Neutrophil (primary cell): Measurements from ENCODE around the gene LDLRAD4.

Experiments used
- H3K27ac ChIP-seq: fragments of 200-600 bp; sonication (generic); 2 replicates; pipeline ENCODE4 v1.5.1; 2016; ENCODE audit warnings: mild to moderate bottlenecking, moderate library complexity
- H3K27me3 ChIP-seq: fragments of 200-600 bp; sonication (generic); 2 replicates; pipeline ENCODE4 v1.6.0; 2016; ENCODE audit warnings: mild to moderate bottlenecking
- H3K36me3 ChIP-seq: fragments of 200-600 bp; sonication (generic); 2 replicates; pipeline ENCODE4 v1.5.1; 2017
- H3K4me1 ChIP-seq, 2 experiments: fragments of 200-600 bp in 1 of 2; sonication (generic) in 1 of 2; 1 replicate in 1 of 2; 2 replicates in 1 of 2; pipeline versions ENCODE4 v1.5.1 to v1.6.1; 2013 to 2016; ENCODE audit warnings: low read depth in 1 of 2, low read length in 1 of 2, mild to moderate bottlenecking in 1 of 2, moderate library complexity in 1 of 2; ENCODE audit not compliant: control insufficient read depth in 1 of 2, insufficient read depth in 1 of 2
- H3K4me3 ChIP-seq, 2 experiments: fragments of 200-600 bp in 1 of 2; sonication (generic) in 1 of 2; 1 replicate in 1 of 2; 2 replicates in 1 of 2; pipeline ENCODE4 v1.5.1; 2013 to 2016; ENCODE audit warnings: low read depth in 1 of 2, low read length in 1 of 2, mild to moderate bottlenecking in 1 of 2, moderate library complexity in 1 of 2
- H3K9me3 ChIP-seq: fragments of 200-600 bp; sonication (generic); 2 replicates; pipeline ENCODE4 v1.5.1; 2016
- TF ChIP-seq, protein P1 (sequence below): fragments of 200-600 bp; sonication (generic); IDR thresholded peaks from 2 replicates; pipeline ENCODE4 v1.5.1; 2016; ENCODE audit warnings: antibody characterized with exemption

LDLRAD4 gene

DNA sequence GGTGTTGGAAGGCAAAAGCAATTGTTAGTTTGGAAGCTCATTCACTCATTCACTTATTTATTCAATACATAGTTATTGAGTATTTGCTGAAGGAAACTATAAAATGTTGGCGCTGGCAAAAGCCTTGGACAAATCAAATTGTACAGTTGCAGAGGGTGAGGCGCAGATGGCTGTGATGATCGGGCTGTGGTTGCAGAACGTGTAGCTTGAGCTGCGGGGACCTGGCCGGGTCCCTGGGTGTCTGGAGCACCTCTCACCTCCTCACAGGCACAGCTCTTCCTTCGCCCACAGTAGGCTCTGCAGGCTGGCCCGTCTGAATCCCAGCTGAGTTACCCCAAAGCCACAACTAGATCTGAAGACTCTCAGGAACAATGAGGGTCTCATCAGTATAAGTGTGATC, 72.7 kb downstream of the LDLRAD4 start:
- Histone ChIP-seq H3K36me3 (no peaks in the 10 kb centered on the region), H3K9me3 (no peaks in the 10 kb centered on the region), H3K27me3 (no peaks in the 10 kb centered on the region), H3K4me3 (no peak overlapping the region), H3K4me1 (no peaks in the 10 kb centered on the region), H3K27ac (no peak overlapping the region)
- TF ChIP-seq, protein P1, sequence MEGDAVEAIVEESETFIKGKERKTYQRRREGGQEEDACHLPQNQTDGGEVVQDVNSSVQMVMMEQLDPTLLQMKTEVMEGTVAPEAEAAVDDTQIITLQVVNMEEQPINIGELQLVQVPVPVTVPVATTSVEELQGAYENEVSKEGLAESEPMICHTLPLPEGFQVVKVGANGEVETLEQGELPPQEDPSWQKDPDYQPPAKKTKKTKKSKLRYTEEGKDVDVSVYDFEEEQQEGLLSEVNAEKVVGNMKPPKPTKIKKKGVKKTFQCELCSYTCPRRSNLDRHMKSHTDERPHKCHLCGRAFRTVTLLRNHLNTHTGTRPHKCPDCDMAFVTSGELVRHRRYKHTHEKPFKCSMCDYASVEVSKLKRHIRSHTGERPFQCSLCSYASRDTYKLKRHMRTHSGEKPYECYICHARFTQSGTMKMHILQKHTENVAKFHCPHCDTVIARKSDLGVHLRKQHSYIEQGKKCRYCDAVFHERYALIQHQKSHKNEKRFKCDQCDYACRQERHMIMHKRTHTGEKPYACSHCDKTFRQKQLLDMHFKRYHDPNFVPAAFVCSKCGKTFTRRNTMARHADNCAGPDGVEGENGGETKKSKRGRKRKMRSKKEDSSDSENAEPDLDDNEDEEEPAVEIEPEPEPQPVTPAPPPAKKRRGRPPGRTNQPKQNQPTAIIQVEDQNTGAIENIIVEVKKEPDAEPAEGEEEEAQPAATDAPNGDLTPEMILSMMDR: no peak

DNA sequence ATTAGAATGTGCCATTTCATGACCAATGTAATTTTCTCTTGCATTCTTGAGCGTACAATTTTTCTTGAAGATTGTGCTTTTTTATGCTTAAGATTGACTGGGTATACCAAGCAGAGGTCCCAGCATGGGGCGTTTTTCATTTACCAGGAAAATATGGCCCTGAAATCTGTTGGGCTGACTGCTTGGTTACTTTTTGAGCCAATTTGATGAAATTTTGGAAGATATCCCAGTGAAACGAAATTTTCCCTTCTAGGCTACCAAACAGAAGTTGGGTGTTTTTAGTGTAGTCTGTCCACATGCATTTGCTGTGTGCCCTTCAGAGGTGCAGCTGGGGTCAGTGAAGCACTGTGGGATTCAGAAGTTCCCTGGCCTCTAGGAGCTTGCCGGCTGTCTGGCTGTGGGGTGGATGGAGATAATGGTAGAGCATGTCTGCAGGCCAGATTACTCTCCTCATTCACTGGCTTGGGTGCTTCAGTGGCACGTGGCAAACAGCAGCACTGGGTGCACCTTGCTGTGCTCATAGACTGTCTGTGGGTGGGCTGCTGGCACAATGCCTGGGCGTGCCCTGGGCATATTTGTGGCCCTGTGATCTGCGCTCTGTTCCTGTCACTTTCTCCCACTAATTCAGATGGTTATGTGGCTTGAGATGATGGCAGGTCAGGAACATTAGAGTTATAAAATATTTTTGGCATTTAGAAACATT, 73.3 kb downstream of the LDLRAD4 start:
- TF ChIP-seq, protein P1: no peak

DNA sequence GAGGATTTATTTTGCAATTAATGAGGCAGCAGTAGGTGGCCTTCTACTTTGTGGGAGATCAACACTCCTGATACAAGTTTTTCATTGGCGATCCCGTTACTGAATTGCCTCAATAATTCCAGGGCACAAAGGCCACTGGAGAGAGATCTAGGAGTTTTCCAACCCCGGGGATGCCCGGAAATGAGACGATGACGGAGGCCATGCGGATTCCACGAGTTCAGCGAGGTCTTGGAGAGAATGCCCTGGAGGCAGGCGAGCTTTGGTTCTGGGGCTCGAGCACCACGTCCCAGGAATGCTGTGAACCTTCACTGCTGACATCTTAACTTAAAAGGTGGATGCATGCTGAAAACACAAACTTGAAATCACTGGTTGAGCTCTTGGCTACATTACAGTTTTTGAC, 74.2 kb downstream of the LDLRAD4 start:
- Histone ChIP-seq H3K9me3 (no peaks in the 10 kb centered on the region), H3K4me1 (no peaks in the 10 kb centered on the region), H3K27me3 (no peaks in the 10 kb centered on the region), H3K36me3 (no peaks in the 10 kb centered on the region), H3K27ac (no peak overlapping the region), H3K4me3 (no peak overlapping the region)
- TF ChIP-seq, protein P1: no peak

More for the DNA sequence above, 73.3 kb downstream of the LDLRAD4 start:
- Histone ChIP-seq H3K9me3 (no peaks in the 10 kb centered on the region), H3K36me3 (no peaks in the 10 kb centered on the region), H3K4me1 (no peaks in the 10 kb centered on the region), H3K4me3 (no peak overlapping the region), H3K27me3 (no peaks in the 10 kb centered on the region), H3K27ac (no peak overlapping the region)

DNA sequence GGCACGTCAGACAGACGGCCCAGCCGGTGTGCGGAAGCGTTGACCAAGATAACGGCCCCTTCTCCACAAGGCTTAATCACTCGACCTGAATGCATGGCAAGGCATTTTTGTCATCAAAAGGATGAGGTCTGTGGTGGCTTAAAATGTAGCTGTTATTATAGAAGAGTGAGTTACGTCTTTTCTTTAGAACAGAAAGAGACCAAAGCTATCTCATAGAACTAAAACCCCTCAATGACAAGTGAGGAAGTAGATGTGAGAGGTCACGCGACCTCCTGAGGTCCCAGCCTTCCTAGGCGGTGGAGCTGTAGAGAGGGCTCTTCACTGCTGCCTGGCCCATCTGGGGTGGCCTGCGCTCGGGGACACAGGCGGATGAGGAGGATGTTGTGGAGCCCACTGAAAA, 75.7 kb downstream of the LDLRAD4 start:
- TF ChIP-seq, protein P1: no peak
- H3K4me3 ChIP-seq: no peak overlapping the region
- no peaks in the 10 kb centered on the region for H3K9me3 ChIP-seq
- H3K27ac ChIP-seq: no peak overlapping the region
- no peaks in the 10 kb centered on the region for H3K36me3 ChIP-seq
- H3K27me3 ChIP-seq: no peaks in the 10 kb centered on the region
- H3K4me1 ChIP-seq: no peaks in the 10 kb centered on the region

DNA sequence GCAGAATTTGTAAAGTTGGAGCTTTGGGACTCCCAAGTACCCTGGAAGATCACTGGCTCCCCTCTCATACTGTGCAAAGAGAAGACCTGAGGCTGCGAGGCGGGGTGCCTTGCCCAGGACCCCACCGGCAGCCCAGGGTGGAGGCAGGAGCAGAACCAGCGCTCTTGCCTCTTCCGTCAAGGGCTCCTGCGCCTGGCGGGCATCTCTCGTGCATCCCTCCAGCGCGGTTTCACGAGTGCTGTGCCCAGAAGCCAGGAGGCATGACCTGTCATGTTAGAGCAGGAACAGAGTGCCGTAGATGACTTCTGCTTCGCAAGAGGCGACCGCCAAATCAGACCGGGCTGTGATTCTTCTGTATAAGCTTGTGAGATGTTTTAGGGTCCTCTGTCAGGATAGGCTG, 77.3 kb downstream of the LDLRAD4 start:
- Histone ChIP-seq H3K27ac (no peak overlapping the region), H3K4me1 (no peaks in the 10 kb centered on the region), H3K9me3 (no peaks in the 10 kb centered on the region), H3K27me3 (peaks cover under 1% of the 10 kb centered on the region), H3K4me3 (no peak overlapping the region), H3K36me3 (no peaks in the 10 kb centered on the region)
- TF ChIP-seq, protein P1: no peak
